Activated T-cell treated with anti-CD3 and anti-CD28 coated beads, Interleukin-2, amount 50 U/mL, for 4 hours (primary cell): ENCODE results near the gene DNAJB9. TPM values are rescaled to one million over a fixed set of nuclear protein-coding genes. Genes with fewer than 3 reads are reported as not detected.
"Not testable (repeated sequence)": the region's sequence is repeated elsewhere in the genome, so short reads cannot be mapped to it uniquely, and the experiment has no call there.

Experiments used
- ATAC-seq, 2 donors: fragments of 200-7000 bp; cut with Tn5 transposase; one replicate each; pipeline ENCODE4 v1.10.0; 2021
- DNase-seq: peaks from one replicate; pipeline ENCODE4 v3.0.0-alpha.2; 2020
- H3K27me3 Mint-ChIP-seq: one replicate; pipeline ENCODE4 v1.8.0; 2021; ENCODE audit warnings: low read depth, mixed read lengths
- H3K36me3 Mint-ChIP-seq: one replicate; pipeline ENCODE4 v1.8.0; 2022; ENCODE audit warnings: mixed read lengths; ENCODE audit not compliant: insufficient read depth
- H3K4me1 Mint-ChIP-seq: one replicate; pipeline ENCODE4 v1.8.0; 2021; ENCODE audit warnings: low read depth, mixed read lengths
- H3K4me3 Mint-ChIP-seq: one replicate; pipeline ENCODE4 v1.8.0; 2021; ENCODE audit warnings: mild to moderate bottlenecking, moderate library complexity, mixed read lengths
- H3K9me3 Mint-ChIP-seq: one replicate; pipeline ENCODE4 v1.8.0; 2021; ENCODE audit warnings: mixed read lengths
- total RNA-seq, 3 donors: library from RNA; stranded (reverse); gene quantifications; one replicate each; pipeline ENCODE4 v1.2.1, GENCODE V29; 2021

Gene DNAJB9
- total RNA-seq: 10 to 100 TPM; 10.2 to 14.6 (median 13.2) TPM

DNA sequence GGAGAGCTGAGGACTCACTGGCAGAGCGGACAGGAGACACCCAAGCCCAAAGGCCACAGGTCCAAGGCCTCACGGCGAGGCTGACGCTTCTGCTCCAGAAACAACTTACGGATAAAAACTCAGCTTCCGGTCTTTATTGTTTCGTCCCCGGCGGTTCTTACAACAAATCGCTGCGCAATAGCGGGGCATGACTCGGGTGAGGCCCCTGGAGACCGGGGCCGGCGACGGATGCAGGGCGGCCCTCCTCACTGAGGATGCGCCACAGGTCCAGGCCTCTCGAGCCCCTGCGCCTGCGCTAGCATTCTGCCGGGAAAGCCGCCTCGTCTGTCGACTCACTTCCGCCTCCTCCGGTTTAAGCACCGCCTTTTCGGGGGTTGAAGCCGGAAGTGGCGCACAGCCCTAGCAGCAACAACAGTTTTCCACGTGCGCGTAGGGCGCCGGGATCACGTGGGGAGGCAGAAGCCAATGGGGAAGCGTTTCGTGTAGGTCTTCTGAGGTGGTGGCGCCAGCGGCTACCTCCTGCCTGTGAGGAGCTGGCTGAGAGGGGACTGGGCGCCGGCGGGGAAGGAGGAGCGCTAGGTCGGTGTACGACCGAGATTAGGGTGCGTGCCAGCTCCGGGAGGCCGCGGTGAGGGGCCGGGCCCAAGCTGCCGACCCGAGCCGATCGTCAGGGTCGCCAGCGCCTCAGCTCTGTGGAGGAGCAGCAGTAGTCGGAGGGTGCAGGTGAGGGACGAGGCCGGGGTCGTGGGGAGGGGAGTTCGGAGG is at the start of gene DNAJB9, which contains the start of gene THAP5:
DNAJB9 (plus strand) TSS at position 494 of the 765 bp plus-strand sequence. CDS start 1,853 bp downstream, outside the sequence.
THAP5 (minus strand) TSS at position 326 of the 765 bp plus-strand sequence; CDS start at position 189, 137 bp downstream.
- no peaks in the 10 kb centered on the region for H3K9me3 Mint-ChIP-seq
- H3K4me1 Mint-ChIP-seq: peaks cover 52% of the 10 kb centered on the region
- H3K36me3 Mint-ChIP-seq: peaks cover 30% of the 10 kb centered on the region

DNA sequence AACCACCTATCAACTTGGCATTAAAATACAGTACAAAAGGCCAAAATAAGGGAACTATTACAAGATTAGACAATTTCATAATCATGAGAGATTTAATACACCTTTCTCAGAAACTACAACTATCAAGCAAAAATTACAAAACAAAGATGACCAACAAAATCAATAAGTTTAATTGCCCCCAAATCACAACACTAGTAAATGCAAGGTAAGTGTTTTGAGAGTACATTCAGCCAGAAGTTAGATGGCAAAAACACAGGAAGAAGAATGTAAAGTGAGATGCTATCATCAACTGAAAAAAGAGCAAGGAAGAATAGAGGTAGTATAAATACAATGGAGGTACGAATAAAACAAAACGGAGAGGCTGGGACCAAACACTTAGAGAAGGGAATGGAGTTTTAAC is 46.9 kb upstream of the DNAJB9 start:
- peaks cover 24% of the 10 kb centered on the region for H3K36me3 Mint-ChIP-seq
- DNase-seq: no peak
- H3K9me3 Mint-ChIP-seq: no peaks in the 10 kb centered on the region
- no peak overlapping the region for H3K4me3 Mint-ChIP-seq
- no peaks in the 10 kb centered on the region for H3K27me3 Mint-ChIP-seq
- ATAC-seq: no peak
- peaks cover 54% of the 10 kb centered on the region for H3K4me1 Mint-ChIP-seq

More for the DNA sequence above, at the start of gene DNAJB9, which contains the start of gene THAP5:
- Mint-ChIP-seq H3K27me3 (no peaks in the 10 kb centered on the region), H3K4me3 (peak within 1 kb of the TSS; percentile 96)
- DNase-seq (peak; percentile 98), ATAC-seq (peak; percentile 93 to 95)

GRCh38 chr7:108525327-108525984 is 44.2 kb upstream of the DNAJB9 start:
- Mint-ChIP-seq H3K4me1 (peaks cover 42% of the 10 kb centered on the region), H3K9me3 (no peaks in the 10 kb centered on the region), H3K27me3 (no peaks in the 10 kb centered on the region), H3K4me3 (peak overlapping the region; percentile 94), H3K36me3 (peaks cover 6% of the 10 kb centered on the region)
- peak; percentile 56 to 63 for ATAC-seq
- no peak for DNase-seq

GRCh38 chr7:108525985-108526767 is 43.5 kb upstream of the DNAJB9 start, which contains the start of gene PNPLA8:
PNPLA8 (minus strand) TSS chr7:108526135; CDS start chr7:108515491, 10,644 bp downstream.
- Mint-ChIP-seq H3K9me3 (no peaks in the 10 kb centered on the region), H3K4me1 (peaks cover 40% of the 10 kb centered on the region), H3K27me3 (no peaks in the 10 kb centered on the region), H3K36me3 (peaks cover 2% of the 10 kb centered on the region), H3K4me3 (peak within 1 kb of the TSS; percentile 94)
- peak; percentile 100 for DNase-seq
- peak; percentile 94 for ATAC-seq

- H3K36me3 Mint-ChIP-seq: no peaks in the 10 kb centered on the region
- ATAC-seq: no peak
- H3K4me3 Mint-ChIP-seq: peak overlapping the region; percentile 94
- no peaks in the 10 kb centered on the region for H3K27me3 Mint-ChIP-seq
- no peak for DNase-seq
- H3K9me3 Mint-ChIP-seq: no peaks in the 10 kb centered on the region
- peaks cover 34% of the 10 kb centered on the region for H3K4me1 Mint-ChIP-seq
Observed at GRCh38 chr7:108526768-108527017, 43.0 kb upstream of the DNAJB9 start.

DNA sequence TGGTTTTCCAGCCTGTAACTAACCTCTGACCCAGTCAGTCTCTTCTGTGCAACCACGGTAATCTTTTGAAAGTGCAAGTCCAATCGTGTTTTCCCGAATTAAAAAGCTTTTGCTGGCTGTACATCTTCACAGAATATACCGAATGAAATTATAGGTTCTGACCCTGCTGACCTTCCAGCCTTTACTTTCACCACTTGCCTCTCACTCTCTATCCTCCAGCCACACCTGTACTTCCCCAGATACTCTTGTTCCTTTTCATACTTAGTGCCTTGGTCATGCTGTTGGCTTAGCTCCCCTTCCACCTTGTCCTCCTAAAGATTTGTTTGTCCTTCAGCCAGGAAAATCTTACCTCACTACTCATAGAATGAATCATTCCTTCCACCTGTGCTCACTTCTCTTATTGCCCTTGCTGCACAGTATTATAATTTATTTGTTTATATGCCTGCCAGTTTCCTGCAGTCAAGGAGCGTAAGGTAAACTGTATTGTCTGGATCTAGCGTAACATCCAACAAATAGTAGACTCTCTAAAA is 41.4 kb upstream of the DNAJB9 start:
- no peak overlapping the region for H3K4me3 Mint-ChIP-seq
- H3K9me3 Mint-ChIP-seq: no peaks in the 10 kb centered on the region
- peaks cover 3% of the 10 kb centered on the region for H3K27me3 Mint-ChIP-seq
- ATAC-seq (no peak), DNase-seq (no peak)
- no peaks in the 10 kb centered on the region for H3K36me3 Mint-ChIP-seq
- peaks cover 23% of the 10 kb centered on the region for H3K4me1 Mint-ChIP-seq

- ATAC-seq: no peak
- H3K4me3 Mint-ChIP-seq: no peak overlapping the region
- H3K27me3 Mint-ChIP-seq: peaks cover 5% of the 10 kb centered on the region
- no peak for DNase-seq
- no peaks in the 10 kb centered on the region for H3K9me3 Mint-ChIP-seq
- no peaks in the 10 kb centered on the region for H3K36me3 Mint-ChIP-seq
- H3K4me1 Mint-ChIP-seq: peaks cover 12% of the 10 kb centered on the region
Observed at GRCh38 chr7:108529341-108529740, 40.3 kb upstream of the DNAJB9 start.

GRCh38 chr7:108533712-108534111 is 36.0 kb upstream of the DNAJB9 start:
- no peak for DNase-seq
- Mint-ChIP-seq H3K4me3 (no peak overlapping the region), H3K9me3 (no peaks in the 10 kb centered on the region)

DNA sequence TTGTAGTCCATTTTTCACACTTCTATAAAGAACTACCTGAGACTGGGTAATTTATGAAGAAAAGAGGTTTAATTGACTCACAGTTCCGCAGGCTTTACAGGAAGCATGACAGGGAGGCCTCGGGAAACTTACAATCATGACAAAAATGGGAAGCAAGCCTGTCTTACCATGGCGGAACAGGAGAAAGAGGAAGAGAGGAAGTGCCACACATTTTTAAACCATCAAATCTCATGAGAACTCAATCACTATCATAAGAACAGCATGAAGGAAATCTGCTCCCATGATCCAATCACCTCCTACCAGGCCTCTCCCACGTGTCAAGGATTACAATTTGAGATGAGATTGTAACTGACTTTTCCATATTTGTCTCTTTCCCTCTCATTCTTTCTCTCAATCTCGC is 34.4 kb upstream of the DNAJB9 start:
- H3K4me3 Mint-ChIP-seq: no peak overlapping the region
- no peaks in the 10 kb centered on the region for H3K36me3 Mint-ChIP-seq
- no peaks in the 10 kb centered on the region for H3K4me1 Mint-ChIP-seq
- DNase-seq (no peak), ATAC-seq (no peak)
- no peaks in the 10 kb centered on the region for H3K9me3 Mint-ChIP-seq
- H3K27me3 Mint-ChIP-seq: peaks cover 15% of the 10 kb centered on the region

More at GRCh38 chr7:108533712-108534111, 36.0 kb upstream of the DNAJB9 start:
- Mint-ChIP-seq H3K36me3 (no peaks in the 10 kb centered on the region), H3K27me3 (peaks cover 15% of the 10 kb centered on the region), H3K4me1 (no peaks in the 10 kb centered on the region)
- ATAC-seq: no peak

DNA sequence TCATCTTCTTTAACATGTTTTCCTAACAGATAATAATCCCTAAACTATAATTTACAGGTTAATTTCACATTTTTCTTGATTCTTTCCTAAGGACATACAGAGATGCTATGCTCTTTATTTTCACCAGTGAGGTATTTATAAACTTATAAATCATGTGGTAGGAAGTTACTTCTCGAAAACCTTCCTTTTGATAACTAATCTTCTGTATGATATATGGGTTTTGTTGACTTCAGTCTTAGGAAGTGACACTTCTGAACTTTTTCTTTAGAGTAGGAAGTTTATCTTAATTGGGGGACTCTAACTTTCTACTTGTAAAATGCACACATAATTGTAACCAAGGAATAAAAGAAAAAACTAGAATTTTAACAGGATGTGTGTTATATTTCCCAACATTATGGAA is 33.9 kb upstream of the DNAJB9 start:
- DNase-seq (no peak), ATAC-seq (no peak)
- Mint-ChIP-seq H3K36me3 (no peaks in the 10 kb centered on the region), H3K4me3 (no peak overlapping the region), H3K27me3 (peaks cover 15% of the 10 kb centered on the region), H3K4me1 (no peaks in the 10 kb centered on the region), H3K9me3 (no peaks in the 10 kb centered on the region)

GRCh38 chr7:108537229-108537628 is 32.4 kb upstream of the DNAJB9 start:
- H3K4me3 Mint-ChIP-seq: no peak overlapping the region
- H3K27me3 Mint-ChIP-seq: peaks cover 15% of the 10 kb centered on the region
- no peak for DNase-seq
- no peaks in the 10 kb centered on the region for H3K4me1 Mint-ChIP-seq
- H3K36me3 Mint-ChIP-seq: no peaks in the 10 kb centered on the region
- no peaks in the 10 kb centered on the region for H3K9me3 Mint-ChIP-seq
- no peak for ATAC-seq

- DNase-seq, H3K9me3 Mint-ChIP-seq, ATAC-seq, H3K4me1 Mint-ChIP-seq, H3K4me3 Mint-ChIP-seq, H3K36me3 Mint-ChIP-seq: not testable (repeated sequence)
- H3K27me3 Mint-ChIP-seq: peaks cover 12% of the 10 kb centered on the region
Observed at GRCh38 chr7:108538236-108538635, 31.4 kb upstream of the DNAJB9 start.

GRCh38 chr7:108538685-108539084 is 31.0 kb upstream of the DNAJB9 start:
- not testable (repeated sequence) for H3K4me1 Mint-ChIP-seq, H3K36me3 Mint-ChIP-seq, DNase-seq, H3K9me3 Mint-ChIP-seq, ATAC-seq, H3K4me3 Mint-ChIP-seq
- peaks cover 12% of the 10 kb centered on the region for H3K27me3 Mint-ChIP-seq

DNA sequence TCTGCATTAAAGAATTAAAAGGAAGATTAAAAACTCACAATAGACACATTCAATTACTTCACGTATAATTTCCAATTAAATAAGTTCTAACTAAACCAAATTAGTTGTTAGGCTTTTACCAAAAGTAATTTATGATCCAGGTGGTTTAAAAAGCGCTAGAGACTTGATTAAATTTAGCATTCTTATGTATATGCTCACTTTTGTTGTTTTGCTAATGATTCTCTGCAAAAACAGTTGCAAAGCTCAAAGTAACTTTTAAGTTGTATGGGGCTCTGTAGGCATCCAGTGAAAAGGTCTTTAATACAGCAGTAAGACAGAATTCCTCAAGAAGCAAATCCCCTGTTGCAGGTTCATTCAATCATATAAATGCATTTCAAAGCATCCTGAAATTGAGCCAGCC is 28.2 kb upstream of the DNAJB9 start:
- Mint-ChIP-seq H3K27me3 (peaks cover 6% of the 10 kb centered on the region), H3K9me3 (no peaks in the 10 kb centered on the region), H3K4me1 (no peaks in the 10 kb centered on the region), H3K4me3 (no peak overlapping the region), H3K36me3 (no peaks in the 10 kb centered on the region)
- no peak for DNase-seq
- no peak for ATAC-seq
